IPS-18c (cell line): Measurements from ENCODE around the gene KIFC1.
"Not testable (repeated sequence)": the region's sequence is repeated elsewhere in the genome, so short reads cannot be mapped to it uniquely, and the experiment has no call there.

Experiments
- H3K4me3 ChIP-seq: 2 replicates; pipeline ENCODE4 v1.7.0; 2013; ENCODE audit warnings: low read depth, mild to moderate bottlenecking, low read length, moderate library complexity; ENCODE audit not compliant: insufficient read depth
- H3K9me3 ChIP-seq: one replicate; pipeline ENCODE4 v1.6.1; 2013; ENCODE audit warnings: mild to moderate bottlenecking, low read length, moderate library complexity; ENCODE audit not compliant: control insufficient read depth, insufficient read depth

The KIFC1 gene

DNA sequence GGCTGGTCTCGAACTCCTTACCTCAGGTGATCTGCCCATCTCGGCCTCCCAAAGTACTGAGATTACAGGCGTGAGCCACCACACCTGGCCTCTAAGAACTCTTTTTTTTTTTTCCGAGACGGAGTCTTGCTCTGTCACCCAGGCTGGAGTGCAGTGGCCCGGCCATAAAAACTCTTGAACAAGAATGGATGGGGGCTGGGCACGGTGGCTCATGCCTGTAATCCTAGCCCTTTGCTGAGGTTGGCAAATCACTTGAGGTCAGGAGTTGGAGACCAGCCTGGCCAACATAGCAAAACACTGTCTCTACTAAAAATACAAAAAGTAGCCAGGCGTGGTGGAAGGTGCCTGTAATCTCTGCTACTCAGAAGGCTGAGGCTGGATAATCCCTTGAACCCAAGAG, 19.7 kb upstream of the KIFC1 start:
- not testable (repeated sequence) for H3K9me3 ChIP-seq, H3K4me3 ChIP-seq

- no peaks in the 10 kb centered on the region for H3K9me3 ChIP-seq
- H3K4me3 ChIP-seq: no peak overlapping the region
Observed at GRCh38 chr6:33372526-33373123, 19.0 kb upstream of the KIFC1 start.

DNA sequence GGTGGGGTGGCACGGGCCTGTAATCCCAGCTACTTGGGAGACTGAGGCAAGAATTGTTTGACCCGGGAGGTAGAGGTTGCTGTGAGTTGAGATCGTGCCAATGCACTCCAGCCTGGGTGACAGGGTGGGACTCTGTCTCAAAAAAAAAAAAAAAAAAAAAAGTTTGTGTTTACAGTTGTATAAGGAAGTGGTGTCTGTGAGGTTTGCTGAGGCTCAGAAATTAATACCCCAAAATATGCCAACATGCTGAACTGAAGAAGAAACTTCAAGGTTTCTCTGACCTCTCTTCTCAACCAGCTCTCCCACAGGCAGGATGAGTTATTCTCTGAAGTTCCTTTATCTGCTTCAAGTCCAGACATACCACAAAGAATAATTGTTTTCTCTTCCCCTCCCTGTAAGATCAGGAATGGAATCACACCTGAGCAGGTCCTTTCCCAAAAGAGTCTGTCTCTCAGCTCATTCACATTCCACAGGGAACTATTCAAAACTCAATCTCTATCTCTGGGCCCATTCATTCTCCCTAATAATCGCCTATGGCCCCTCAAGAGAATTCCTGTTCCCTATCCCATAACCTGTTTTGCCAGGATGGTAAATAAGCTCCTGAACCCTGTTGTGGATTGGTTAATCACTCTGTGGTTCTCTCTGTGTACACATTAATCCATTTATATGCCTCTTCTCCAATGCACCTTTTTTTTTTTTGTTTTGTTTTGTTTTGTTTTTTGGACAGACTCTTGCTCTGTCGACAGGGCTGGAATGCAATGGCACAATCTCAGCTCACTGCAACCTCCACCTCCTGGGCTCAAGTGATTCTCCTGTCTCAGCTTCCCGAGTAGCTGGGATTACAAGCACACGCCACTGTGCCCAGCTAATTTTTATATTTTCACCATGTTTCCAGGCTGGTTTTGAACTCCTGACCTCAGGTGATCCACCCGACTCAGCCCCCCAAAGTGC, 17.4 kb upstream of the KIFC1 start:
- no peak overlapping the region for H3K4me3 ChIP-seq
- H3K9me3 ChIP-seq: no peaks in the 10 kb centered on the region

DNA sequence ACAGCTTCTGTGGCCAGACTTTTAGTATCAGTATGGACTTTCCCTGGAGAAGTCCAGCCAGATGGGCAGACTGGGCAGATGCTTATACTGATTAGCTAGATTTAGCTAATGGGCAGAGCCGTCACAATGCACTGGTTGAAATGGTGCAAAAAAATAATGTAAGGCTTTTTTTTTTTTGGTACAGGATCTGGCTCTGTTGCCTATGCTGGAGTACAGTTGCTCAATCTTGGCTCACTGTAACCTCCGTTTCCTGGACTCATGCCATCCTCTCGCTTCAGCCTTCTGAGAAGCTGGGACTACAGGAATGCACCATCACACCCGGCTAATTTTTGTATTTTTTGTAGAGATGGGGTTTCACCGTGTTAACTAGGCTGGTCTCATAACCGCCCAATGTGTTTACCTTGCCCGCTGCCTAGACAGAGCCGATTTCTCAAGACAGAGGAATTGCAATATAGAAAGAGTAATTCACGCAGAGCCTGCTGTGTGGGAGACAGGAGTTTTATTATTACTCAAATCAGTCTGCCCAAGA, 16.4 kb upstream of the KIFC1 start:
- H3K9me3 ChIP-seq: no peaks in the 10 kb centered on the region
- no peak overlapping the region for H3K4me3 ChIP-seq

DNA sequence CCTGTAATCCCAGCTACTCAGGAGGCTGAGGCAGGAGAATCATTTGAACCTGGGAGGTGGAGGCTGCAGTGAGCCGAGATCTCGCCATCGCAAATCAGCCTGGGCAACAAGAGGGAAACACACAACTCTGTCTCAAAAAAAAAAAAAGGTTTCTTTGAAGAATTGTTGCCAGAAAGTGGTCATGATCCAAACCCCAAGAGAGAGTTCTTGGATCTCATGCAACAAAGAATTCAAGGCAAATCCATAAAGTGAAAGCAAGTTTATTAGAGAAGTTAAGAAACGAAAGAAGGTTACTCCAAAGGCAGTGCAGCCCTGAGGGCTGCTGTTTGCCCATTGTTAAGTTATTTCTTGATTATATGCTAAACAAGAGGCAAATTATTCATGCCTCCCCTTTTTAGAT, 14.5 kb upstream of the KIFC1 start:
- H3K9me3 ChIP-seq: no peaks in the 10 kb centered on the region
- no peak overlapping the region for H3K4me3 ChIP-seq

GRCh38 chr6:33379184-33379583, 12.4 kb upstream of the KIFC1 start:
- H3K4me3 ChIP-seq, H3K9me3 ChIP-seq: not testable (repeated sequence)

- H3K9me3 ChIP-seq: no peaks in the 10 kb centered on the region
- H3K4me3 ChIP-seq: no peak overlapping the region
Observed at GRCh38 chr6:33380272-33380981, 11.2 kb upstream of the KIFC1 start.

DNA sequence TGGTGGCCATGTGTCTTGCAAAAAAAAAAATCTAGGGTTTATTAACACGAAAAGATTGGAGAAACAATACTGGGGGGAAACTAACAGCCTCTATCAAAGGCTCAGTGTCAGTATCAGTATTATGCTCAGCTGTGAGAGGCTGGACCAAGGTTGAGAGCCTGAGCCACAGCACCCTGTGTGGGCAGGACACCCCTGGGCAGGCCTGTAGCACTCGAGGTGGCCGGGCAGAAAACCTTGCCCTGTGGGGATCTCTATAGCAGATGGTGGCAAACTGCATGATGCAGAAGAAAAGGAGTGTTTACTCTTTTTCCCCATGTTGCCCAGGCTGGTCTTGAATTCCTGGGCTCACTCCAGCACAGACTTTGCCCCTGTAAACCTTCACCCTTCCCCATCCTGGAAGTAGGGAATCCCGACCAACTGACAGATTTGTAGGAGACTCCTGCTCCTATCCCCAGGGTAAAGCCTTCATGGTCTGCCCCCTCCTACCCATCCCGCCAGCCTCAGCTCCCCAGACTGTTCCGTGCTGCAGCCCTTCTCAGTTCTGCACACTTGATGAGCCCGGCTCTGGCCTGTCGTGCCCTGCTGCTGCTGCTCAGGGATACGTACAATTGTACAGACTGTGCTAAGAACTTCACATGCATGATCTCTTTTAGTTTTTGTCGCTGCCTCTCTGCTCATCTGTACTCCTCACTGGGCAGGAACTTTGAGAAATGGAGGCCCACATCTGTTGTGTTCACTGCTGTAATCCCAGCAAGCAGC, 8.0 kb upstream of the KIFC1 start:
- H3K9me3 ChIP-seq: no peaks in the 10 kb centered on the region
- H3K4me3 ChIP-seq: no peak overlapping the region

DNA sequence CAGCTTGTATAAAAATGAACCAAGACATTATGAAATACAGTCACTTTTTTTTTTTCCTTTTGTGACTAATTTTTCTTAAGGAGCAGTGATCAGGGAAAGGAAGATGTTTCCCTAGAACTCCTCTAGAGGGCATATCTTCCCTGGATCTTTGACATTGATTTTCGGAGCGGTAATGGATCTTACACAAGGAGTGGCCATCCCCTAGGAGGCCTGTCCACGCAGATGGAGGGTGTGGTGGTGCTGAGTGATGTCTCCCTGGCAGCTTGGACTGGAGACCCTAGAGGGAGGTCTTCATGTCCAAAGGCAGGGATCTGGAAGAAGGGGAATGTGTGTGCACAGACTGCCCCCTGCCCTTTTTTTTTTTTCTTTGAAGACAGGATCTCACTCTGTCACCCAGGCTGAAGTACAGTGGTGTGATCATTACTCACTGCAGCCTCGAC, 7.0 kb upstream of the KIFC1 start:
- Histone ChIP-seq H3K9me3 (no peaks in the 10 kb centered on the region), H3K4me3 (no peak overlapping the region)

DNA sequence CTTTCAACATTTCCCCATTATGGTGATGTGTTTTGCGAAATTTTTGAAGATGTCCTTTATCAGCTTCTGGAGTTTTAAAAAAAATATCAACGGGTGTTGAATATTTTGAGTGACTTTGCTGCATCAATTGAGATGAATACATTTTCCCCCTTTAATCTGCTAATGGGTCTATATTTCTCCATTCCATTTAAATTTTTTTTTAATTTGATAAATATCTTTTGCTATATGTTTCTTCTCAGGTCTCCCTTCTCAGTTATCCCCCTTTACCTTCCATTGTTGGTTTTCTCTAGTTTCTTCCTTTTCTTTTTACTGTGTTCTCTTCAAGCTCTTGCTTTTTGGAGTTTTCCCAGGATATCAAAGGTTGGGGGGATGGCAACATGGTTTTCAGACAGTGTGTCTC, 1.4 kb upstream of the KIFC1 start:
- Histone ChIP-seq H3K9me3 (no peaks in the 10 kb centered on the region), H3K4me3 (no peak overlapping the region)

DNA sequence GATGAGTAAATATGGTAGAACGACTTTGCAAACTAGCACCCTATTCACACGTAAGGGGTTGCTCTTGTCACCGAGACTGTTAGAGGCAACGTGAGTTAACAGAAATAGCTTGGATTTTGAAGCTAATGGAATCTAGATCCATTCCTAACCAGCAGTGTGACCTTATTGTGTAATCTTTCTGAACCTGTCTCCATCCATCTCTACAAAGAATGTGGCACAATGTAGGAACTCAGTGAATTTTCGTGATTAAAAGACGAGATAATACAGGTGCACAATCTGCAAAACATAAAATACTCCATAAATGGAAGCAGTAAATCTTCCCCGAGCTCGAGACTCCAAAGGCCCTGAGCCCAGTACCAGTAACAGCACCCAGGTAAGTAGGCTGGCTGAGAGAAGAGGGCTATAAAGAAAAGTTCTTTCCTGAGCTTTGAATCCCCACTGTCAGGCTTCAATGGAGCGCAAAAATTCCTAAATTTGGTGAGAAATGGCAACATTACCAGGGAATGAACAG, 801 bp upstream of the KIFC1 start:
- H3K9me3 ChIP-seq: no peaks in the 10 kb centered on the region
- peak overlapping the region; percentile 94; the same call in 1 of the 2 replicates for H3K4me3 ChIP-seq

- H3K4me3 ChIP-seq: peak overlapping the region; percentile 94
Observed at GRCh38 chr6:33391922-33392594, 435 bp downstream of the KIFC1 start.

DNA sequence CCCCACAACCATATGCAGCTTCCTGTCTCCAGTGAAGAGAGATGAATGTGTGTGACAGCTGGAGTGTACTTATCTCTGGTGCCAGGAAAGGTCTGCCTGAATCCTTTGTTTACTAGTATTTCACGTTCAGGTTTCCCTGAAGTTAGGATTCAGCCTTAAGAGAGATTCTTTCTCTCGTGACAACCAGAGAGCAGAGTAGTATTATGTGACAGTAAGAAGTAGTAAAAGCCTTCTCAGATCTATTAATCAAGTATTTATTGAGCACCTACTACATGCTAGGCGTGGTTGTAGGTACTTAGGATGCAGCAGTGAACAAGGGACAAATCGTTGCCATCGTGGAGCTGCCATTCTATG, 949 bp downstream of the KIFC1 start:
- no peaks in the 10 kb centered on the region for H3K9me3 ChIP-seq
- H3K4me3 ChIP-seq: peak overlapping the region; percentile 94

More at GRCh38 chr6:33391922-33392594, 435 bp downstream of the KIFC1 start:
- H3K9me3 ChIP-seq: no peaks in the 10 kb centered on the region

DNA sequence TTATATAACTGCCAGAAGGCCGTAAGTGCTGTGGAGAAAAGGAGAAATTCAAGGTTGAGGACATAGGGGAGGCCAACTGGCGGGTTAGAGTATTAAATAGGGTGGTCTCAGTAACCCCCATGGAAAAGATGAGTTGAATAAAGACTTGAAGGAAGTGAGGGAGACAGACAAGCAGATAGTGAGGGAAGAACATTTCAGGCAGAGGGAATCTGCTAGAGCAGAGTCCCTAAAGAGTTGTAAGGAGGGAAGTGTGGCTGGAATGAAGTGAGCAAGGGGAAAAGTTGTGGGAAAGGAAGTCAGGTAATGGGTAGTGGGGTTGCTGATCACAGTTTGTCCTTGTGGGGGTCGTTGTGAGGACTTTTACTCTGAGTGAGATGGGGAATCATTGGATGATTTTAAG, 1.4 kb downstream of the KIFC1 start:
- Histone ChIP-seq H3K9me3 (no peaks in the 10 kb centered on the region), H3K4me3 (peak overlapping the region; percentile 94; the same call in 1 of the 2 replicates)

GRCh38 chr6:33397541-33397940, 5.9 kb downstream of the KIFC1 start:
- Histone ChIP-seq H3K4me3 (no peak overlapping the region), H3K9me3 (no peaks in the 10 kb centered on the region)

DNA sequence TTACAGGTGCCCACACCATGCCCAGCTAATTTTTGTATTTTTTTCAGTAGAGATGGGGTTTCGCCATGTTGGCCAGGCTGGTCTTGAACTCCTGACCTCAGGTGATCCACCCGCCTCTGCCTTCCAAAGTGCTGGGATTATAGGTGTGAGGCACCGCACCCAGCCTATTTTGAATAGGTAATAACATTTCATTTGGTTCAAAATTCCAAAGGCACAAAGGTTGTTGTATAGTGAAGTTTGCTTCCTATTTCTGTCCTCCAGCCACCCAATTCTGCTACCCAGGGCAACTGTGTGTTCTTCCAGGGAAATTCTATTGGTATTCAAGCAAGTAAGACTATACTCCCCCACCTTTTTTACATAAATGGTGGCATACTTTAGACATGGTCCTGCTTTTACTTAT, 7.0 kb downstream of the KIFC1 start:
- not testable (repeated sequence) for H3K9me3 ChIP-seq, H3K4me3 ChIP-seq
